Liver (tissue), 3 donors: ENCODE measurements around the gene PIK3R5.

ENCODE experiments used
- EGR1 ChIP-seq, 2 donors: IDR thresholded peaks; 2 replicates each; pipeline ENCODE4 v1.6.1; 2016 to 2018; ENCODE audit warnings: antibody characterized with exemption in 2 of 2, low read depth in 2 of 2
- FOXA1 ChIP-seq: IDR thresholded peaks from 2 replicates; pipeline ENCODE4 v1.6.1; 2016; ENCODE audit warnings: antibody characterized with exemption
- HNF4A ChIP-seq, 2 donors: conservative IDR thresholded peaks; 2 replicates each; pipeline ENCODE4 v1.6.1; 2016; ENCODE audit warnings: antibody characterized with exemption in 2 of 2, mild to moderate bottlenecking in 2 of 2
- RAD21 ChIP-seq, 2 donors: IDR thresholded peaks; 2 replicates each; pipeline ENCODE4 v1.6.1; 2016; ENCODE audit warnings: antibody characterized with exemption in 2 of 2, mild to moderate bottlenecking in 2 of 2
- RXRA ChIP-seq, 2 donors: IDR thresholded peaks; 2 replicates each; pipeline ENCODE4 v1.6.1; 2017 to 2018; ENCODE audit warnings: antibody characterized with exemption in 2 of 2, mild to moderate bottlenecking in 1 of 2
- SP1 ChIP-seq: IDR thresholded peaks from 2 replicates; pipeline ENCODE4 v1.6.1; 2018; ENCODE audit warnings: antibody characterized with exemption, mild to moderate bottlenecking
- TF ChIP-seq, protein P1 (sequence below): fragments of 150-350 bp; IDR thresholded peaks from 2 replicates; pipeline ENCODE4 v1.5.1; 2017; ENCODE audit warnings: improper control_type of control experiment, low read depth, low read length; ENCODE audit not compliant: missing input control
- TF ChIP-seq, protein P2 (sequence below): IDR thresholded peaks from 2 replicates; pipeline ENCODE4 v1.6.1; 2016; ENCODE audit warnings: antibody characterized with exemption, mild to moderate bottlenecking
- TF ChIP-seq, protein P3 (sequence below): IDR thresholded peaks from 2 replicates; pipeline ENCODE4 v1.6.1; 2016; ENCODE audit warnings: antibody characterized with exemption
- donor health status: healthy.
- donor health status: healthy.

DNA sequence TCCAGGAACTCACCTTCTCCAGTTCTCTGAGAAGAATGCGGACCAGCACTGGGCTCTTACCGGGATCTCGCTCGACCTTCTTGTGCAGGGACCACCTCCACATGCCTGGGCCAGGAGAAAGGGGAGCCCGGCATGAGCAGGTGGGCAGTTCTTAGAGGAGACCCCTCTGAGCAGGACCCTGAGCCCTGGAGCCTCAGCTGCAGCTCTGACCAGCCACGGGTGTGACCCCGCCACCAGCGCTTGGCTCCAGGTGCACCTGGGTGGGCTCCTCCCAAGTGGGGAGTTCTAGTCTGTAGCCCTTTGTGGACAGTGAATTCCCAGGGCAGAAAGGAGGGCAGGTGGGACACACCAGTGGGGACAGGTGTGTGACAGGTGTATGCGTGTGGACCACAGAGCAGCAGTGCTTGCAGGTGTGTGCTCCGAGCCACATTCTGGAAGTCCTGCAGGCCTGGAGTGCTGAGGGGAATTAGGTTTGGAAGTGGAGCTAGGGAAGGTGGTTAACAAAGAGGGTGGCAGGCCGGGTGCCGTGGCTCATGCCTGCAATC is 126.9 kb downstream of the PIK3R5 start:
- TF ChIP-seq EGR1 (IDR thresholded peaks at IDR 0.05; ENCODE audit: low read depth in 2 of 2), result no peak
- TF ChIP-seq, protein P1, sequence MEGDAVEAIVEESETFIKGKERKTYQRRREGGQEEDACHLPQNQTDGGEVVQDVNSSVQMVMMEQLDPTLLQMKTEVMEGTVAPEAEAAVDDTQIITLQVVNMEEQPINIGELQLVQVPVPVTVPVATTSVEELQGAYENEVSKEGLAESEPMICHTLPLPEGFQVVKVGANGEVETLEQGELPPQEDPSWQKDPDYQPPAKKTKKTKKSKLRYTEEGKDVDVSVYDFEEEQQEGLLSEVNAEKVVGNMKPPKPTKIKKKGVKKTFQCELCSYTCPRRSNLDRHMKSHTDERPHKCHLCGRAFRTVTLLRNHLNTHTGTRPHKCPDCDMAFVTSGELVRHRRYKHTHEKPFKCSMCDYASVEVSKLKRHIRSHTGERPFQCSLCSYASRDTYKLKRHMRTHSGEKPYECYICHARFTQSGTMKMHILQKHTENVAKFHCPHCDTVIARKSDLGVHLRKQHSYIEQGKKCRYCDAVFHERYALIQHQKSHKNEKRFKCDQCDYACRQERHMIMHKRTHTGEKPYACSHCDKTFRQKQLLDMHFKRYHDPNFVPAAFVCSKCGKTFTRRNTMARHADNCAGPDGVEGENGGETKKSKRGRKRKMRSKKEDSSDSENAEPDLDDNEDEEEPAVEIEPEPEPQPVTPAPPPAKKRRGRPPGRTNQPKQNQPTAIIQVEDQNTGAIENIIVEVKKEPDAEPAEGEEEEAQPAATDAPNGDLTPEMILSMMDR, result no peak
- TF ChIP-seq FOXA1, result no peak
- no peak for TF ChIP-seq RAD21 (IDR thresholded peaks at IDR 0.05)
- TF ChIP-seq, protein P2, sequence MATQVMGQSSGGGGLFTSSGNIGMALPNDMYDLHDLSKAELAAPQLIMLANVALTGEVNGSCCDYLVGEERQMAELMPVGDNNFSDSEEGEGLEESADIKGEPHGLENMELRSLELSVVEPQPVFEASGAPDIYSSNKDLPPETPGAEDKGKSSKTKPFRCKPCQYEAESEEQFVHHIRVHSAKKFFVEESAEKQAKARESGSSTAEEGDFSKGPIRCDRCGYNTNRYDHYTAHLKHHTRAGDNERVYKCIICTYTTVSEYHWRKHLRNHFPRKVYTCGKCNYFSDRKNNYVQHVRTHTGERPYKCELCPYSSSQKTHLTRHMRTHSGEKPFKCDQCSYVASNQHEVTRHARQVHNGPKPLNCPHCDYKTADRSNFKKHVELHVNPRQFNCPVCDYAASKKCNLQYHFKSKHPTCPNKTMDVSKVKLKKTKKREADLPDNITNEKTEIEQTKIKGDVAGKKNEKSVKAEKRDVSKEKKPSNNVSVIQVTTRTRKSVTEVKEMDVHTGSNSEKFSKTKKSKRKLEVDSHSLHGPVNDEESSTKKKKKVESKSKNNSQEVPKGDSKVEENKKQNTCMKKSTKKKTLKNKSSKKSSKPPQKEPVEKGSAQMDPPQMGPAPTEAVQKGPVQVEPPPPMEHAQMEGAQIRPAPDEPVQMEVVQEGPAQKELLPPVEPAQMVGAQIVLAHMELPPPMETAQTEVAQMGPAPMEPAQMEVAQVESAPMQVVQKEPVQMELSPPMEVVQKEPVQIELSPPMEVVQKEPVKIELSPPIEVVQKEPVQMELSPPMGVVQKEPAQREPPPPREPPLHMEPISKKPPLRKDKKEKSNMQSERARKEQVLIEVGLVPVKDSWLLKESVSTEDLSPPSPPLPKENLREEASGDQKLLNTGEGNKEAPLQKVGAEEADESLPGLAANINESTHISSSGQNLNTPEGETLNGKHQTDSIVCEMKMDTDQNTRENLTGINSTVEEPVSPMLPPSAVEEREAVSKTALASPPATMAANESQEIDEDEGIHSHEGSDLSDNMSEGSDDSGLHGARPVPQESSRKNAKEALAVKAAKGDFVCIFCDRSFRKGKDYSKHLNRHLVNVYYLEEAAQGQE, result no peak
- TF ChIP-seq SP1, result no peak
- TF ChIP-seq, protein P3, sequence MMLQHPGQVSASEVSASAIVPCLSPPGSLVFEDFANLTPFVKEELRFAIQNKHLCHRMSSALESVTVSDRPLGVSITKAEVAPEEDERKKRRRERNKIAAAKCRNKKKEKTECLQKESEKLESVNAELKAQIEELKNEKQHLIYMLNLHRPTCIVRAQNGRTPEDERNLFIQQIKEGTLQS, result no peak
- no peak for TF ChIP-seq RXRA (IDR thresholded peaks at IDR 0.05)
- no peak for TF ChIP-seq HNF4A (conservative IDR thresholded peaks at IDR 0.05)
